ENCODE results near the gene KDM2A. TPM values are rescaled to one million over a fixed set of nuclear protein-coding genes. Genes with fewer than 3 reads are reported as not detected.

The KDM2A gene
- polyA plus RNA-seq, 1 experiment: 52.2 TPM

DNA sequence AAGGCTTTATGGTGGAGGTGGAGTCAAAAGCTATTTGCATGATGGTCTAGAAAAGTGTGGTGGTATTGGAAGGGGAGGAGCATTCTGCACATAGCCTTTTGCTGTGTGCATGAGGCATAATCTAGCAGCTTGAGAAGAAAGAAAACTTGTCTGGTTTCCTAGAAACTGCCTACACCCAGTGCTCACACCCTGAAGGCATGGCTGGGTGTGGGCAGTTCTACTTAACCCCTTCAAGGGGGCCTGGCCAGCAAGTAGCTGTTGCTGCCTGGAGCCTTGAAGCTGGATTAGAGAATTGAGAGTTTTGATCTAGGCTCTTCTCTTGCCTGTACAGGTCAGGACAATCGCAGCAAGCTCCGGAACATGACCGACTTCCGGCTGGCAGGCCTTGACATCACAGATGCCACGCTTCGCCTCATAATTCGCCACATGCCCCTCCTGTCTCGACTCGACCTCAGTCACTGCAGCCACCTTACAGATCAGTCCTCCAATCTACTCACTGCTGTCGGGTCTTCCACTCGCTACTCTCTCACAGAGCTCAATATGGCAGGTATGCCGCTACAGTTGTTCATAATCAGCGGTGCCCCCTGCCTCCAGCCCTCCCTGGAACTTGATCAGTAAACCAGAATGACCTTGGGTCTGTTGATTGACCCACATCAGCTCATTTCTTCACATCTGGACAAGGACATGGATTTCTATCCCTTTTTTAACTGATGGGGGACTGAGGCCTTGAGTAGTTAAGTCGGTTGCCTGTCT, 135.0 kb downstream of the KDM2A start:
- CTCF ChIA-PET: interaction anchor here (0.7 to 2.8 kb wide), 2 partner anchors 8 to 173 kb away, joined by 3 to 30 read pairs; no protein-coding TSS in a partner anchor
- no peaks in the 10 kb centered on the region for H3K9me3 ChIP-seq (ENCODE audit: control insufficient read depth, insufficient read depth, low read length)
- no peaks in the 10 kb centered on the region for H3K27me3 ChIP-seq (ENCODE audit: control insufficient read depth, insufficient read depth, low read length)
- no peak for DNase-seq (ENCODE audit: low read depth, low spot score)
- no peak overlapping the region for H3K27ac ChIP-seq (ENCODE audit: low read depth, low read length)
- H3K4me3 ChIP-seq (ENCODE audit: low read depth, low read length): no peak overlapping the region
- POLR2A ChIA-PET: interaction anchor here (1.7 kb wide), 1 partner anchor 14 kb away, joined by 10 read pairs; no protein-coding TSS in a partner anchor
- TF ChIP-seq CTCF (IDR thresholded peaks at IDR 0.05; ENCODE audit: low read depth, low read length): no peak

DNA sequence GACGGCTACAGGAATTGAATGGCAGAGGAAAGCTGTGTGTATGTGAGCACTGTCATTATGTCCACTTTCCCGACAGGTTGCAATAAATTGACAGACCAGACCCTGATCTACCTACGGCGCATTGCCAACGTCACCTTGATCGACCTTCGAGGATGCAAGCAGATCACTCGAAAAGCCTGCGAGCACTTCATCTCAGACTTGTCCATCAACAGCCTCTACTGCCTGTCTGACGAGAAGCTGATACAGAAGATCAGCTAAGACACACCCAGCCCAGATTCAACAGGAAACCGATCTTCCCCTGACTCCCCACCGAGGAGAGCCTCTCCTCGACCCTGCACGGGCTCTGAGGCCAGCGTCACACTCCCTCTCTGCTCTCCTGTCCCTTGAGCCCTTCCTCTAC, 135.7 kb downstream of the KDM2A start:
- no peaks in the 10 kb centered on the region for H3K27me3 ChIP-seq (ENCODE audit: control insufficient read depth, insufficient read depth, low read length)
- H3K27ac ChIP-seq (ENCODE audit: low read depth, low read length): no peak overlapping the region
- ChIA-PET POLR2A (interaction anchor here (1.7 kb wide), 1 partner anchor 15 kb away, joined by 10 read pairs; no protein-coding TSS in a partner anchor), CTCF (no interaction called here)
- no peak for TF ChIP-seq CTCF (IDR thresholded peaks at IDR 0.05; ENCODE audit: low read depth, low read length)
- H3K9me3 ChIP-seq (ENCODE audit: control insufficient read depth, insufficient read depth, low read length): no peaks in the 10 kb centered on the region
- DNase-seq (ENCODE audit: low read depth, low spot score): no peak
- no peak overlapping the region for H3K4me3 ChIP-seq (ENCODE audit: low read depth, low read length)

- DNase-seq (ENCODE audit: low read depth, low spot score): no peak
- no peak overlapping the region for H3K27ac ChIP-seq (ENCODE audit: low read depth, low read length)
- H3K4me3 ChIP-seq (ENCODE audit: low read depth, low read length): no peak overlapping the region
- ChIA-PET POLR2A (no interaction called here), CTCF (no interaction called here)
- no peak for TF ChIP-seq CTCF (IDR thresholded peaks at IDR 0.05; ENCODE audit: low read depth, low read length)
- no peaks in the 10 kb centered on the region for H3K27me3 ChIP-seq (ENCODE audit: control insufficient read depth, insufficient read depth, low read length)
- no peaks in the 10 kb centered on the region for H3K9me3 ChIP-seq (ENCODE audit: control insufficient read depth, insufficient read depth, low read length)
Measured at GRCh38 chr11:67255353-67255752, 136.3 kb downstream of the KDM2A start.

DNA sequence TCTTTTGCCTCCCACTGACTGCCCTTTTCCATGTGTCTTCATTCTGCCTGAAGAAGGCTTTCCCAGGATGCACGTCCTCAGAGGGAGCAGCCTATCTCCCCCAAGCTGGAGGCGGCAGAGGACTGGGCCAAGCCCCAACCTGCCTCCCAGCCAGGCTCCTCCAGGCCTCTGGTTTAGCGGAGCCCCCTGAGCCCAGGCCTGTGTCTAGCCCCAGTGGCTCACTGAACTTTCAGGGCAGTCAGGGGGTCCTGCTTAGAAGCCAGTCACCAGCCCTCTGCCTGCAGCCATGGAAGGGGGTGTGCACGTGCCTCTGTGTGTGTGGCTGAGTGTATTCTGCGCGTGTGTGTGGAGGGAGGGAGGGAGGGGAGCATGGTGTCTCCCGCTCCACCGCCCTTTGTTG, 136.8 kb downstream of the KDM2A start:
- TF ChIP-seq CTCF (IDR thresholded peaks at IDR 0.05; ENCODE audit: low read depth, low read length): no peak
- Histone ChIP-seq H3K27me3 (ENCODE audit: control insufficient read depth, insufficient read depth, low read length) (no peaks in the 10 kb centered on the region), H3K9me3 (ENCODE audit: control insufficient read depth, insufficient read depth, low read length) (no peaks in the 10 kb centered on the region), H3K4me3 (ENCODE audit: low read depth, low read length) (no peak overlapping the region), H3K27ac (ENCODE audit: low read depth, low read length) (no peak overlapping the region)
- DNase-seq (ENCODE audit: low read depth, low spot score): no peak
- CTCF ChIA-PET: no interaction called here
- POLR2A ChIA-PET: no interaction called here

DNA sequence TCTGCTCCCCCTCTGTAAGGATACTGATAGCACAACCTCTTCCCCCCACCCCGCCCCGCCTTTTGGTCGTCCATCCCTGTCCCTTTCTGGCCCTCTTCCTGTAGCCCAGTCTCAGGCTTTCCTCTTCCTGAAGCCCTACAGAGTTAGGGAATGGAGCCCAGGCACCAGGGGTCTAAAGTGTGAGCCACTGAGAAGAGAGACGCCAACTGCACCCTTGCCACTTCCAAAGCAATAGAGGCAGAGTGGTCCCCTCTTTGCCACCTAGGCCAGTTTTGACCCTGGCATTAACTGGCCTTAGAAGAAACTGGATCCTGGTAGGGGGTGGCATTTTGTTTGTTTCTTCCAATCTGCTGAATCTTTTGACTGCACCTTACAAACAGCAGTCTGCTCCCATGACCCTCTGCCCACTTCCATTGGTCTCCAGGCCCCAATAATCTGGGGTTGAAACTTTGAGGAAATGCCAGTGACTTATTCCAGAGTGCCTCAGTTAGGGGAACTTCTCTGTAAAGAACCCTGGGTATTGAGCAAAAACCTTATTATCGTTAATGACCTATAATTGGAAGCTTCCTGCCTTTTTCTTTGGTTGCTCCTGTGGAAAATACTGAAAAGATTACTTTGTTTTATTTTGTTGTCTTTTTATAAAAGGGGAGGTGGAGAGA, 137.5 kb downstream of the KDM2A start:
- H3K4me3 ChIP-seq (ENCODE audit: low read depth, low read length): no peak overlapping the region
- H3K27ac ChIP-seq (ENCODE audit: low read depth, low read length): no peak overlapping the region
- no peaks in the 10 kb centered on the region for H3K27me3 ChIP-seq (ENCODE audit: control insufficient read depth, insufficient read depth, low read length)
- no peak for DNase-seq (ENCODE audit: low read depth, low spot score)
- ChIA-PET CTCF (no interaction called here), POLR2A (no interaction called here)
- TF ChIP-seq CTCF (IDR thresholded peaks at IDR 0.05; ENCODE audit: low read depth, low read length): no peak
- no peaks in the 10 kb centered on the region for H3K9me3 ChIP-seq (ENCODE audit: control insufficient read depth, insufficient read depth, low read length)
